Measurements from ENCODE around the gene COG5.
"Not testable (repeated sequence)": the region's sequence is repeated elsewhere in the genome, so short reads cannot be mapped to it uniquely, and the experiment has no call there.

The COG5 gene

GRCh38 chr7:107164092-107164491 lies 399.6 kb downstream of the COG5 start:
- Histone ChIP-seq H3K27me3 (ENCODE audit: control insufficient read depth in 1 of 2, insufficient read depth in 2 of 2, low read length in 2 of 2) (no peaks in the 10 kb centered on the region), H3K27ac (ENCODE audit: low read depth, low read length) (no peak overlapping the region), H3K9ac (ENCODE audit: low read depth in 1 of 2, low read length in 2 of 2) (no peak overlapping the region), H3K9me3 (ENCODE audit: control insufficient read depth in 1 of 2, low read length in 2 of 2) (no peaks in the 10 kb centered on the region), H3K36me3 (ENCODE audit: control insufficient read depth in 1 of 2, insufficient read depth in 2 of 2, low read length in 2 of 2) (no peaks in the 10 kb centered on the region), H3K4me1 (ENCODE audit: control insufficient read depth in 1 of 2, insufficient read depth in 2 of 2, low read length in 2 of 2) (peaks cover 0 to 6% of the 10 kb centered on the region in 2 donors), H3K4me3 (ENCODE audit: low read depth in 1 of 2, low read length in 2 of 2) (no peak overlapping the region)

GRCh38 chr7:107162475-107162874 lies 401.2 kb downstream of the COG5 start:
- Histone ChIP-seq H3K9me3 (ENCODE audit: control insufficient read depth in 1 of 2, low read length in 2 of 2) (no peaks in the 10 kb centered on the region), H3K4me3 (ENCODE audit: low read depth in 1 of 2, low read length in 2 of 2) (no peak overlapping the region), H3K36me3 (ENCODE audit: control insufficient read depth in 1 of 2, insufficient read depth in 2 of 2, low read length in 2 of 2) (no peaks in the 10 kb centered on the region), H3K27me3 (ENCODE audit: control insufficient read depth in 1 of 2, insufficient read depth in 2 of 2, low read length in 2 of 2) (no peaks in the 10 kb centered on the region), H3K9ac (ENCODE audit: low read depth in 1 of 2, low read length in 2 of 2) (no peak overlapping the region), H3K27ac (ENCODE audit: low read depth, low read length) (no peak overlapping the region), H3K4me1 (ENCODE audit: control insufficient read depth in 1 of 2, insufficient read depth in 2 of 2, low read length in 2 of 2) (peaks cover 0 to 6% of the 10 kb centered on the region in 2 donors)

- Histone ChIP-seq H3K27ac (ENCODE audit: low read depth, low read length) (no peak overlapping the region), H3K9ac (ENCODE audit: low read depth in 1 of 2, low read length in 2 of 2) (no peak overlapping the region), H3K9me3 (ENCODE audit: control insufficient read depth in 1 of 2, low read length in 2 of 2) (no peaks in the 10 kb centered on the region), H3K27me3 (ENCODE audit: control insufficient read depth in 1 of 2, insufficient read depth in 2 of 2, low read length in 2 of 2) (no peaks in the 10 kb centered on the region), H3K36me3 (ENCODE audit: control insufficient read depth in 1 of 2, insufficient read depth in 2 of 2, low read length in 2 of 2) (no peaks in the 10 kb centered on the region), H3K4me1 (ENCODE audit: control insufficient read depth in 1 of 2, insufficient read depth in 2 of 2, low read length in 2 of 2) (peaks cover 0 to 6% of the 10 kb centered on the region in 2 donors), H3K4me3 (ENCODE audit: low read depth in 1 of 2, low read length in 2 of 2) (no peak overlapping the region)
Measured at GRCh38 chr7:107161415-107161814, 402.3 kb downstream of the COG5 start.

- H3K27me3 ChIP-seq (ENCODE audit: control insufficient read depth in 1 of 2, insufficient read depth in 2 of 2, low read length in 2 of 2) = no peaks in the 10 kb centered on the region
- no peak overlapping the region for H3K27ac ChIP-seq (ENCODE audit: low read depth, low read length)
- no peaks in the 10 kb centered on the region for H3K9me3 ChIP-seq (ENCODE audit: control insufficient read depth in 1 of 2, low read length in 2 of 2)
- H3K4me3 ChIP-seq (ENCODE audit: low read depth in 1 of 2, low read length in 2 of 2) = no peak overlapping the region
- H3K9ac ChIP-seq (ENCODE audit: low read depth in 1 of 2, low read length in 2 of 2) = no peak overlapping the region
- peaks cover 0 to 5% of the 10 kb centered on the region in 2 donors for H3K4me1 ChIP-seq (ENCODE audit: control insufficient read depth in 1 of 2, insufficient read depth in 2 of 2, low read length in 2 of 2)
- no peaks in the 10 kb centered on the region for H3K36me3 ChIP-seq (ENCODE audit: control insufficient read depth in 1 of 2, insufficient read depth in 2 of 2, low read length in 2 of 2)
Measured at GRCh38 chr7:107160389-107160788, 403.3 kb downstream of the COG5 start.

- H3K27me3 ChIP-seq (ENCODE audit: control insufficient read depth in 1 of 2, insufficient read depth in 2 of 2, low read length in 2 of 2) = no peaks in the 10 kb centered on the region
- no peaks in the 10 kb centered on the region for H3K4me1 ChIP-seq (ENCODE audit: control insufficient read depth in 1 of 2, insufficient read depth in 2 of 2, low read length in 2 of 2)
- no peak overlapping the region for H3K4me3 ChIP-seq (ENCODE audit: low read depth in 1 of 2, low read length in 2 of 2)
- H3K9ac ChIP-seq (ENCODE audit: low read depth in 1 of 2, low read length in 2 of 2) = no peak overlapping the region
- H3K9me3 ChIP-seq (ENCODE audit: control insufficient read depth in 1 of 2, low read length in 2 of 2) = no peaks in the 10 kb centered on the region
- H3K36me3 ChIP-seq (ENCODE audit: control insufficient read depth in 1 of 2, insufficient read depth in 2 of 2, low read length in 2 of 2) = no peaks in the 10 kb centered on the region
- H3K27ac ChIP-seq (ENCODE audit: low read depth, low read length) = no peak overlapping the region
Measured at GRCh38 chr7:107158028-107158427, 405.7 kb downstream of the COG5 start.

GRCh38 chr7:107157091-107157490 lies 406.6 kb downstream of the COG5 start:
- no peaks in the 10 kb centered on the region for H3K36me3 ChIP-seq (ENCODE audit: control insufficient read depth in 1 of 2, insufficient read depth in 2 of 2, low read length in 2 of 2)
- no peak overlapping the region for H3K9ac ChIP-seq (ENCODE audit: low read depth in 1 of 2, low read length in 2 of 2)
- no peak overlapping the region for H3K4me3 ChIP-seq (ENCODE audit: low read depth in 1 of 2, low read length in 2 of 2)
- no peaks in the 10 kb centered on the region for H3K27me3 ChIP-seq (ENCODE audit: control insufficient read depth in 1 of 2, insufficient read depth in 2 of 2, low read length in 2 of 2)
- H3K9me3 ChIP-seq (ENCODE audit: control insufficient read depth in 1 of 2, low read length in 2 of 2) = no peaks in the 10 kb centered on the region
- no peak overlapping the region for H3K27ac ChIP-seq (ENCODE audit: low read depth, low read length)
- no peaks in the 10 kb centered on the region for H3K4me1 ChIP-seq (ENCODE audit: control insufficient read depth in 1 of 2, insufficient read depth in 2 of 2, low read length in 2 of 2)

- H3K27me3 ChIP-seq (ENCODE audit: control insufficient read depth in 1 of 2, insufficient read depth in 2 of 2, low read length in 2 of 2); H3K4me3 ChIP-seq (ENCODE audit: low read depth in 1 of 2, low read length in 2 of 2); H3K4me1 ChIP-seq (ENCODE audit: control insufficient read depth in 1 of 2, insufficient read depth in 2 of 2, low read length in 2 of 2); H3K9ac ChIP-seq (ENCODE audit: low read depth in 1 of 2, low read length in 2 of 2); H3K9me3 ChIP-seq (ENCODE audit: control insufficient read depth in 1 of 2, low read length in 2 of 2); H3K27ac ChIP-seq (ENCODE audit: low read depth, low read length); H3K36me3 ChIP-seq (ENCODE audit: control insufficient read depth in 1 of 2, insufficient read depth in 2 of 2, low read length in 2 of 2): not testable (repeated sequence)
Measured at GRCh38 chr7:107155726-107156125, 408.0 kb downstream of the COG5 start.

- Histone ChIP-seq H3K9me3 (ENCODE audit: control insufficient read depth in 1 of 2, low read length in 2 of 2) (no peaks in the 10 kb centered on the region), H3K4me1 (ENCODE audit: control insufficient read depth in 1 of 2, insufficient read depth in 2 of 2, low read length in 2 of 2) (no peaks in the 10 kb centered on the region), H3K36me3 (ENCODE audit: control insufficient read depth in 1 of 2, insufficient read depth in 2 of 2, low read length in 2 of 2) (no peaks in the 10 kb centered on the region)
Measured at GRCh38 chr7:107154826-107155225, 408.9 kb downstream of the COG5 start.

GRCh38 chr7:107152011-107152410 lies 411.7 kb downstream of the COG5 start:
- Histone ChIP-seq H3K27me3 (ENCODE audit: control insufficient read depth in 1 of 2, insufficient read depth in 2 of 2, low read length in 2 of 2) (no peaks in the 10 kb centered on the region), H3K4me1 (ENCODE audit: control insufficient read depth in 1 of 2, insufficient read depth in 2 of 2, low read length in 2 of 2) (no peaks in the 10 kb centered on the region), H3K36me3 (ENCODE audit: control insufficient read depth in 1 of 2, insufficient read depth in 2 of 2, low read length in 2 of 2) (no peaks in the 10 kb centered on the region), H3K9me3 (ENCODE audit: control insufficient read depth in 1 of 2, low read length in 2 of 2) (no peaks in the 10 kb centered on the region), H3K27ac (ENCODE audit: low read depth, low read length) (no peak overlapping the region), H3K9ac (ENCODE audit: low read depth in 1 of 2, low read length in 2 of 2) (no peak overlapping the region), H3K4me3 (ENCODE audit: low read depth in 1 of 2, low read length in 2 of 2) (no peak overlapping the region)

More at GRCh38 chr7:107154826-107155225, 408.9 kb downstream of the COG5 start:
- Histone ChIP-seq H3K27me3 (ENCODE audit: control insufficient read depth in 1 of 2, insufficient read depth in 2 of 2, low read length in 2 of 2) (no peaks in the 10 kb centered on the region), H3K9ac (ENCODE audit: low read depth in 1 of 2, low read length in 2 of 2) (no peak overlapping the region), H3K27ac (ENCODE audit: low read depth, low read length) (no peak overlapping the region), H3K4me3 (ENCODE audit: low read depth in 1 of 2, low read length in 2 of 2) (no peak overlapping the region)

All from duodenal mucosa (tissue), 2 donors.